AG04450 (cell line): ENCODE results near the gene TBXA2R. TPM values are rescaled to one million over a fixed set of nuclear protein-coding genes. Genes with fewer than 3 reads are reported as not detected.

Experiments
- CTCF ChIA-PET: fragments of 300-600, 350-600 bp; formaldehyde crosslinking; extraction: SDS; loops from one replicate; lab custom pipeline; 2022; ENCODE audit warnings: antibody characterized with exemption, inconsistent platforms; lab: Charles Lee
- POLR2A ChIA-PET: fragments of 350-600 bp; formaldehyde crosslinking; extraction: SDS; loops from one replicate; lab custom pipeline; 2021; ENCODE audit warnings: antibody characterized with exemption, inconsistent platforms; lab: Yijun Ruan, JAX
- DNase-seq: peaks from one replicate; pipeline ENCODE4 v3.0.0-alpha.2; 2011; ENCODE audit warnings: low read depth, low spot score
- H3K27ac ChIP-seq: one replicate; pipeline ENCODE4 v1.5.1; 2012; ENCODE audit warnings: low read depth, low read length, control low read depth
- H3K27me3 ChIP-seq: one replicate; pipeline ENCODE4 v1.6.0; 2012; ENCODE audit warnings: low read length; ENCODE audit not compliant: control insufficient read depth, insufficient read depth
- H3K4me3 ChIP-seq: 2 replicates; pipeline ENCODE4 v1.5.1; 2011; ENCODE audit warnings: mild to moderate bottlenecking, low read depth, low read length, control low read depth
- H3K9me3 ChIP-seq: 2 replicates; pipeline ENCODE4 v1.5.1; 2012; ENCODE audit warnings: low read length; ENCODE audit not compliant: control insufficient read depth, insufficient read depth
- CTCF ChIP-seq: IDR thresholded peaks from 2 replicates; pipeline ENCODE4 v1.5.1; 2011; ENCODE audit warnings: low read depth, low read length, control low read depth, inconsistent platforms
- polyA minus RNA-seq: library from RNA; depleted of rRNA, polyadenylated mRNA; stranded (reverse); fragments of >200 nt; gene quantifications from 2 replicates; pipeline ENCODE4 v1.2.3, GENCODE V29; 2011; rRNA and poly(A)+ RNA removed
- polyA plus RNA-seq: library from polyadenylated mRNA; depleted of rRNA; stranded (reverse); fragments of >200 nt; gene quantifications from 2 replicates; pipeline ENCODE4 v1.2.3, GENCODE V29; 2011; rRNA removed

Gene TBXA2R
- polyA plus RNA-seq: 0.84 and 0.99 TPM in 2 replicates
- polyA minus RNA-seq: 0.43 and 1.1 TPM in 2 replicates

DNA sequence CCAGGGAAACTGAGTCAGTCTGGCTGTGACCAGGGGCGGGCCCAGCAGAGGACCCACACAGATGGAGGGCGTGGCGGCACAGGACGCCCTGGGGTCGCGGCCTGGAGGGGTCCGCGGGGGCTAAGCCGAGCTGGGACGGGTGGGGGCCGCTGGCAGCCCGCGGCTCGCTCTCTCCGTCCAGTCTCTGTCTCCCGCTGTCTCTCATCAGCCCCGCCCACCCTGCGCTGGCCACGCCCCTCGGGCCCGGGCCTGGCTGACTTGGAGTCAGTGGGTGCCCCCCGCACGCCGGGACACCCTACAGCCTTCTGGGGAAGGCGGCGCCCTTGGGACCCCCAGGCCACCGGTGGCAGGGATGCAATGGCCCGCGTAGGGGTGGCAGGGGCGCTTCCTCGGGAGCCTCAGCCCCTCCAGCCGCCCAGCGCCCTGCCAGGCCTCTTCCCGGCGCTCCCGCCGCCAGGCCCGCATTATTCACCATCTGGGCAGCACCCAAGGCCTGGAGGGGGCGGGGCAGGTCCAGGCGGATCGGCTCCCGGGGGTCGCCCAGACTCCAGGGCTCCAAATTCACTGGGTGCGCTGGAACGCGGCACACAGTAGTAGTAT, at the start of gene TBXA2R:
TSS of gene TBXA2R (minus strand) at position 186 of the 600 bp plus-strand sequence. CDS start 6,241 bp downstream, outside the sequence.
- DNase-seq: no peak
- H3K4me3 ChIP-seq: peak within 1 kb of the TSS; percentile 72
- H3K9me3 ChIP-seq: peaks cover 15% of the 10 kb centered on the region; the same call in 1 of the 2 replicates
- TF ChIP-seq CTCF: no peak
- H3K27me3 ChIP-seq: no peaks in the 10 kb centered on the region
- CTCF ChIA-PET: no interaction called here
- POLR2A ChIA-PET: interaction anchor here (1.6 kb wide), 1 partner anchor 26 kb away, joined by 3 read pairs; no protein-coding TSS in a partner anchor
- H3K27ac ChIP-seq: no peak within 1 kb of the TSS

DNA sequence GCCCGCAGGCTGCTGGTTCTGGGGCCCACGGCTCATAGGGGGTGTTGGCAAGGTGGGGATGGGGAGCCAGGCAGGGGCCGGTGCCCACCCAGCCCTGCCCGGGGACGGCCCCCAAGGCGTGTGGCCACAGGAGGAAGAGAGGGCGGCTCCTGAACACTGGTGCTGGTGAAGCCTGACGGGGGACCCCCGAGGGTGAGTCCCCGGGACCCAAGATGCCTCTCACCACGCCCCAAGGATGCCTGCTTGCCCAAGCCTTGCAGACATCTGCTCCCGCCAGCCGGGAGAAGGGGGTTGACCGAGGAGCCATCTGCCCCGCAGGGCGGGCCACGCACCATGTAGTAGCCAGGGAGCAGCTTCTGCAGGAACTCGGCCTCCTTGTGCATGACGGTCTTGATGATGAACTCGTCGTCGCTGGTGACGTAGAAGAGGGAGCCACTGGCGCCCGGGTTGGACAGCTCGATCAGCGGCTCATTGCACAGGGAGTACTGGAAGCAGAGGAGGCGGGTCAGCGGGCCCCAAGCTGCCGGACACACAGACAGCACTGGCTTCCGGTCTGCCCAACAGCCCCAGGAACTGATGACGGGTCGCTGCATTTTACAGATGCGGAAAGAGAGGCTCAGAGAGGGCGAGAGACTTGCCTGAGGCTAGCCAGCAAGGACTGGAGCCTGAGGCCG, 49.5 kb upstream of the TBXA2R start:
- Histone ChIP-seq H3K27ac (peak overlapping the region; percentile 87), H3K9me3 (peaks cover 18% of the 10 kb centered on the region), H3K27me3 (no peaks in the 10 kb centered on the region), H3K4me3 (no peak overlapping the region)
- TF ChIP-seq CTCF: no peak
- DNase-seq: no peak
- ChIA-PET POLR2A (interaction anchor here (0.6 kb wide), 1 partner anchor 421 kb away, joined by 11 read pairs; no protein-coding TSS in a partner anchor), CTCF (interaction anchor here (0.6 to 1.0 kb wide), 2 partner anchors 9 to 331 kb away, joined by 3 read pairs; no protein-coding TSS in a partner anchor)

DNA sequence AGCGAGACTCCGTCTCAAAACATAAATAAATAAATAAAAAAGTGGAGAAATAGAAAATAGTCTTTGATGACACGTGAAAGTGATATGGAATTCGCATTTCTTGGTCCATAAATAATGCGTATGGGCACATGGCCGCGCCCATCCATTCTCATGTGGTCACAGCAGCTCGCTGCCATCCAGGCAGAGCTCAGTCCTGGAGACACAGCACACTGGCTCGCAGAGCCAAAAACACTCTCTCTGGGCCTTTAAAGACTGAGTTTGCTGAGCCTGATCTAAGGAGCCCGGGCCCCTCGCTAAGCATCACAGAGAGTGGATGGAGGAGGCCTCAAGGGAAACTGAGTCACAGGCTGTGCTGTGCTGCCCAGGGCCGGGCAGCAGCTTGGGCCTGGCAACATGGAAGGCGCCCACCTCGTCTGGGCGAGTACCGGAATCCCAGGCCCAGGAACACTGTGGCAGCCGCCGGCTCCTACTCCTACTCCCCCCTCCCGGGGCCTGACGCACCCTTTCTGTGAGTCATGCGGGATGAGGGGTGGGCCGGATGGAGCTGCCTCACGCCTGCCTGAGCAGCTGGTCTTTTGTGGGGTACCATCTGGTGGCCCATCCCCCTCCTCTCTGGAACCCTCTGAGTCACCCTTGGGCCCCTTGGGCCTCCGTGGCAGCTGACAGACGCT, 48.9 kb upstream of the TBXA2R start:
- CTCF ChIA-PET: interaction anchor here (0.6 to 1.0 kb wide), 2 partner anchors 10 to 332 kb away, joined by 3 read pairs; no protein-coding TSS in a partner anchor
- peaks cover 15% of the 10 kb centered on the region for H3K9me3 ChIP-seq
- DNase-seq: peak; percentile 87
- H3K27me3 ChIP-seq: no peaks in the 10 kb centered on the region
- TF ChIP-seq CTCF: no peak
- H3K27ac ChIP-seq: peak overlapping the region; percentile 90
- POLR2A ChIA-PET: interaction anchor here (0.6 kb wide), 1 partner anchor 350 kb away, joined by 3 read pairs; no protein-coding TSS in a partner anchor
- H3K4me3 ChIP-seq: no peak overlapping the region

DNA sequence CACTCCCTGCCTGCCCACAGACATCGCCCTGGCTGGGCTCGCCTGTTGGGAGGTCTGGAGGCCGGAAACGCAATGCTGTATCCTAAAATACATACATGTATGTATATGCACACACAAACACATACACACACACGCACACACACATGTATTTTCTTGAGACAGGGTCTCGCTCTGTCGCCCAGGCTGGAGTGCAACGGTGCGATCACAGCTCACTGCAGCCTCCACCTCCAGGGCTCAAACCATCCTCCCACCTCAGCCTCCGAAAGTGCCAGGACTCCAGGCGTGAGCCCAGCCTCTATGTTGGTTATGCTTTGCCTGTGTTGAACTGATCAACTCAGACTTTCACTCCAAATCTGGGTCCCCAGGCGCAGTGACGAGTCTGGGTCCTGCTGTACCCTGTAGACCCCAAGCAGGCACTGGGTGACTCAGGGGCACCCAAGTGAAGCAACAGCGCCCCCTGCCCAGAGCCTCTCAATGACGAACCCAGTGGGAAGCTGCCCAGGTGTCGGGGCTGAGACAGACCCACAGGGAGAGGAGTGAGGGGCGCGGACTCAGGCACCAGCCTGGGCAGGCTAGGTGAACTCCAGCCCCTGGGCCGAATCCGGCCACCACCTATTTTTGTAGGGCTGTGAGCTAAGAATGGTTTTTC, 47.3 kb upstream of the TBXA2R start:
- H3K27ac ChIP-seq: no peak overlapping the region
- CTCF ChIA-PET: no interaction called here
- TF ChIP-seq CTCF: no peak
- no peak overlapping the region for H3K4me3 ChIP-seq
- POLR2A ChIA-PET: no interaction called here
- H3K9me3 ChIP-seq: peaks cover 15% of the 10 kb centered on the region
- DNase-seq: no peak
- no peaks in the 10 kb centered on the region for H3K27me3 ChIP-seq
